Measurements from ENCODE around the gene CCDC116.
A peak's percentile ranks its signal among the peaks of the same experiment; 100 is the strongest.

DNA sequence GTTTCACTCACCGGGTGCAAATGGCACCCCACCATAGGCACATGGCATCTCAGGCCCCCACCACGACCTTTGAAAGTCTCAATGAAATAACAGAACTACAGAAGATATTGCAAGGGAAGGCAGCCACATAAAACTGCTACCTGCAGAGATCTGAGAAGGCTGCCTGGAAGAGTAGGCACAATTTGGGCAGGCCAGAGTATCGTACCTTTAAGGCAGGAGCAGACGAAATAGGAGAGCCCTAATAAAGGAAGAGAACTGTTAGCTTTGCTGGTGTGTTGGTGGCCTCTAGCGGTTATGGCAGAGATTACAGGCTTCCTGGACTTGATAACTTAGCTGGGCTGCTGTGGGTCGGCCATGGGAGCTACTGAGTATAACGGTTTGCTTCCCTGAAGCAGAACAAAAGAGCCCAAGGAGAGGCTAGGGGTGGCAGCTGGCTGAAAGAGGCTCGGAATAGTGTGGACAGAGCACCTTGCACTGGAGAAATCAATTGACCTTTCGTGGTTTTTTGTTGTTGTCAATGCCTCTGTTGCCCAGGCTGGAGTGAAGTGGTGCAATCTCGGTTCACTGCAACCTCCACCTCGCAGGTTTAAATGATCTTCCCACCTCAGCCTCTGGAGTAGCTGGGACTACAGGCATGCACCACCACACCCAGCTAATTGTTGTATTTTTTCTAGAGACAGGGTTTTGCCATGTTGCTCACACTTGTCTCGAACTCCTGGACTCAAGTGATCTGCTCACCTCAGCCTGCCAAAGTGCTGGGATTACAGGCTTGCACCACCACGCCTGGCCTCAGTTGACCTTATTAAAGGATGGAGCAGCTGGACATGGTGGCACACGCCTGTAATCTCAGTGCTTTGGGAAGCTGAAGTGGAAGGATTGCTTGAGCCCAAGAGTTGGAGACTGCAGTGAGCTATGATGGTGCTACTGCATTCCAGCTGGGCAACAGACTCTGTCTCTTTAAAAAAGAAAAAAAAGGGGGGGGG, 14.3 kb downstream of the CCDC116 start:
- TF ChIP-seq, protein P1, sequence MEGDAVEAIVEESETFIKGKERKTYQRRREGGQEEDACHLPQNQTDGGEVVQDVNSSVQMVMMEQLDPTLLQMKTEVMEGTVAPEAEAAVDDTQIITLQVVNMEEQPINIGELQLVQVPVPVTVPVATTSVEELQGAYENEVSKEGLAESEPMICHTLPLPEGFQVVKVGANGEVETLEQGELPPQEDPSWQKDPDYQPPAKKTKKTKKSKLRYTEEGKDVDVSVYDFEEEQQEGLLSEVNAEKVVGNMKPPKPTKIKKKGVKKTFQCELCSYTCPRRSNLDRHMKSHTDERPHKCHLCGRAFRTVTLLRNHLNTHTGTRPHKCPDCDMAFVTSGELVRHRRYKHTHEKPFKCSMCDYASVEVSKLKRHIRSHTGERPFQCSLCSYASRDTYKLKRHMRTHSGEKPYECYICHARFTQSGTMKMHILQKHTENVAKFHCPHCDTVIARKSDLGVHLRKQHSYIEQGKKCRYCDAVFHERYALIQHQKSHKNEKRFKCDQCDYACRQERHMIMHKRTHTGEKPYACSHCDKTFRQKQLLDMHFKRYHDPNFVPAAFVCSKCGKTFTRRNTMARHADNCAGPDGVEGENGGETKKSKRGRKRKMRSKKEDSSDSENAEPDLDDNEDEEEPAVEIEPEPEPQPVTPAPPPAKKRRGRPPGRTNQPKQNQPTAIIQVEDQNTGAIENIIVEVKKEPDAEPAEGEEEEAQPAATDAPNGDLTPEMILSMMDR (IDR thresholded peaks at IDR 0.05), result peak; percentile 73 to 82 (median 73)
- TF ChIP-seq EP300 (IDR thresholded peaks at IDR 0.05), result no peak
- TF ChIP-seq POLR2A (IDR thresholded peaks at IDR 0.05), result no peak
